H54 (cell line): ENCODE data around the gene NRCAM.

Experiments
- DNase-seq: peaks from one replicate; pipeline ENCODE4 v3.0.0; 2011; ENCODE audit warnings: low spot score, mixed read lengths; ENCODE audit not compliant: insufficient read length
- FAIRE-seq: peaks from 3 replicates; lab custom pipeline; 2011; peaks lifted over from hg19 to GRCh38; lab: Jason Lieb, UNC
- POLR2A ChIP-seq: IDR thresholded peaks from 2 replicates; pipeline ENCODE4 v1.6.1; 2011; ENCODE audit warnings: low read depth, mild to moderate bottlenecking, low read length

NRCAM gene

GRCh38 chr7:108425714-108426275, 30.4 kb downstream of the NRCAM start:
- no peak for TF ChIP-seq POLR2A
- FAIRE-seq, result no peak
- no peak for DNase-seq

GRCh38 chr7:108424013-108424412, 32.2 kb downstream of the NRCAM start:
- no peak for TF ChIP-seq POLR2A
- no peak for DNase-seq
- no peak for FAIRE-seq

- no peak for FAIRE-seq
- TF ChIP-seq POLR2A, result no peak
- no peak for DNase-seq
These were observed 32.9 kb downstream of the NRCAM start for GRCh38 chr7:108423089-108423989.

GRCh38 chr7:108421720-108422331, 34.4 kb downstream of the NRCAM start:
- FAIRE-seq, result no peak
- no peak for TF ChIP-seq POLR2A
- DNase-seq, result no peak

GRCh38 chr7:108419961-108420908, 36.0 kb downstream of the NRCAM start:
- no peak for DNase-seq

GRCh38 chr7:108418946-108419345, 37.3 kb downstream of the NRCAM start:
- no peak for TF ChIP-seq POLR2A
- DNase-seq, result no peak
- FAIRE-seq, result no peak

More at GRCh38 chr7:108419961-108420908, 36.0 kb downstream of the NRCAM start:
- TF ChIP-seq POLR2A, result no peak
- no peak for FAIRE-seq

- no peak for FAIRE-seq
- no peak for TF ChIP-seq POLR2A
- no peak for DNase-seq
These were observed 38.3 kb downstream of the NRCAM start for GRCh38 chr7:108417926-108418325.

GRCh38 chr7:108417144-108417543, 39.1 kb downstream of the NRCAM start:
- FAIRE-seq (no peak), DNase-seq (no peak)
- no peak for TF ChIP-seq POLR2A

- no peak for DNase-seq
- FAIRE-seq, result no peak
- TF ChIP-seq POLR2A, result no peak
These were observed 40.3 kb downstream of the NRCAM start for GRCh38 chr7:108415821-108416536.

- FAIRE-seq (no peak), DNase-seq (no peak)
- no peak for TF ChIP-seq POLR2A
These were observed 41.2 kb downstream of the NRCAM start for GRCh38 chr7:108415084-108415483.

GRCh38 chr7:108413782-108414492, 42.3 kb downstream of the NRCAM start:
- TF ChIP-seq POLR2A, result no peak
- DNase-seq (peak; percentile 50), FAIRE-seq (peak; percentile 15)

GRCh38 chr7:108413337-108413736, 42.9 kb downstream of the NRCAM start:
- no peak for TF ChIP-seq POLR2A
- no peak for FAIRE-seq
- DNase-seq, result no peak
